Transverse colon (tissue), 4 donors: ENCODE measurements around the gene TMTC4. TPM values are rescaled to one million over a fixed set of nuclear protein-coding genes. Genes with fewer than 3 reads are reported as not detected.
A peak's percentile ranks its signal among the peaks of the same experiment; 100 is the strongest.

Experiments used
- DNase-seq: peaks from one replicate; pipeline ENCODE4 v3.0.0-alpha.2; 2019
- H3K27ac ChIP-seq, 4 donors: fragments of 200-600 bp; sonication (generic); 2 replicates each; pipeline ENCODE4 v1.5.1; 2016 to 2018; ENCODE audit warnings: inconsistent platforms in 4 of 4
- H3K27me3 ChIP-seq: fragments of 200-600 bp; sonication (generic); 2 replicates; pipeline ENCODE4 v1.5.1; 2017; ENCODE audit warnings: inconsistent platforms
- H3K36me3 ChIP-seq, 4 donors: fragments of 200-600 bp; sonication (generic); 2 replicates each; pipeline ENCODE4 v1.5.1; 2017 to 2019; ENCODE audit warnings: inconsistent platforms in 4 of 4
- H3K4me1 ChIP-seq, 4 donors: fragments of 200-600 bp; sonication (generic); 2 replicates each; pipeline ENCODE4 v1.5.1; 2017 to 2020; ENCODE audit warnings: inconsistent platforms in 4 of 4
- H3K4me3 ChIP-seq, 4 donors: fragments of 200-600 bp; sonication (generic); 1 replicate in 1 of 4; 2 replicates in 3 of 4; pipeline versions ENCODE4 v1.5.1 to v1.6.1; 2017 to 2019; ENCODE audit warnings: inconsistent platforms in 4 of 4
- H3K9me3 ChIP-seq, 2 donors: fragments of 200-600 bp; sonication (generic); 2 replicates each; pipeline ENCODE4 v1.5.1; 2017 to 2019; ENCODE audit warnings: inconsistent platforms in 2 of 2
- CTCF ChIP-seq, 5 experiments: fragments of 200-600 bp in 3 of 5; fragments of 450-650 bp in 2 of 5; sonication (generic) in 3 of 5; IDR thresholded peaks; 1 replicate in 2 of 5; 2 replicates in 3 of 5; pipeline ENCODE4 v1.5.1; 2016 to 2017; ENCODE audit warnings: antibody characterized with exemption in 5 of 5, inconsistent platforms in 3 of 5, mild to moderate bottlenecking in 2 of 5, moderate library complexity in 1 of 5
- EP300 ChIP-seq: sonication (generic); formaldehyde crosslinking; IDR thresholded peaks from one replicate; pipeline ENCODE4 v1.6.1; 2017; ENCODE audit warnings: antibody characterized with exemption, low read depth
- POLR2A ChIP-seq: fragments of 450-650 bp; IDR thresholded peaks from one replicate; pipeline ENCODE4 v1.6.1; 2016; ENCODE audit warnings: antibody characterized with exemption, mild to moderate bottlenecking, moderate library complexity
- POLR2AphosphoS5 ChIP-seq, 3 donors: sonication (generic); formaldehyde crosslinking; IDR thresholded peaks; one replicate each; pipeline ENCODE4 v1.6.1; 2016; ENCODE audit warnings: antibody characterized with exemption in 3 of 3
- whole genome bisulfite sequencing, 2 donors: methylation state at CpG; one replicate each; pipeline ENCODE4 v1.1.5; 2018; ENCODE audit warnings: low coverage in 1 of 2; 5-methylcytosine and 5-hydroxymethylcytosine counted together
- in situ Hi-C, 4 donors: fragments of 200-750 bp; cut with MboI; loops; one replicate each; pipeline versions ENCODE4 v1.15.0 to v1.15.1; 2017; ENCODE audit warnings: low sequenced_read_pairs in 3 of 4, low pct_ligation_motif_present in 1 of 4, low pct_unique_long_range_greater_than_20kb in 1 of 4
- intact Hi-C: fragments of 100-400 bp; cut with DNase I; formaldehyde crosslinking; loops from one replicate; pipeline ENCODE4 v1.15.1; 2023; ENCODE audit warnings: low total_unique reads
- total RNA-seq, 4 donors: library from RNA; depleted of rRNA; stranded (reverse); fragments of >200 nt; gene quantifications; one replicate each; pipeline ENCODE4 v1.1.0, GENCODE V29; 2016

TMTC4 gene
- total RNA-seq, 4 donors from 2014 or later, result 19.5 to 136 (median 30.0) TPM

- Histone ChIP-seq H3K9me3 (no peaks in the 10 kb centered on the region), H3K4me3 (no peak overlapping the region), H3K36me3 (no peaks in the 10 kb centered on the region), H3K4me1 (no peaks in the 10 kb centered on the region), H3K27me3 (no peaks in the 10 kb centered on the region), H3K27ac (no peak overlapping the region)
- DNase-seq, result peak; percentile 78
- intact Hi-C loops (no loop called here), in situ Hi-C loops (loop anchor here in 1 of 4 donors (25.0 kb wide), 1 partner anchor 539 kb away; no protein-coding TSS in a partner anchor)
- WGBS, 2 donors, result 40 to 44% methylated on average over 2 of the region's 2 CpGs
- TF ChIP-seq POLR2AphosphoS5 (IDR thresholded peaks at IDR 0.05), result no peak
- no peak for TF ChIP-seq EP300
- TF ChIP-seq CTCF (IDR thresholded peaks at IDR 0.05), result peak; percentile 60 to 76 (median 68)
- TF ChIP-seq POLR2A, result no peak
These were observed 101.5 kb downstream of the TMTC4 start for GRCh38 chr13:100573121-100573520.

GRCh38 chr13:100566543-100566942 is 108.1 kb downstream of the TMTC4 start:
- no peak for TF ChIP-seq EP300
- TF ChIP-seq CTCF (IDR thresholded peaks at IDR 0.05), result no peak
- TF ChIP-seq POLR2AphosphoS5 (IDR thresholded peaks at IDR 0.05), result no peak
- TF ChIP-seq POLR2A, result no peak
- no peak overlapping the region for H3K4me3 ChIP-seq
- H3K36me3 ChIP-seq, result no peaks in the 10 kb centered on the region
- intact Hi-C loops (no loop called here), in situ Hi-C loops (loop anchor here in 1 of 4 donors (25.0 kb wide), 1 partner anchor 546 kb away; no protein-coding TSS in a partner anchor)
- H3K27me3 ChIP-seq, result no peaks in the 10 kb centered on the region
- no peaks in the 10 kb centered on the region for H3K9me3 ChIP-seq
- no peak for DNase-seq
- no peaks in the 10 kb centered on the region for H3K4me1 ChIP-seq
- H3K27ac ChIP-seq, result no peak overlapping the region
- 67 to 81% methylated on average over 2 to 5 of the region's 6 CpGs for WGBS, 2 donors

GRCh38 chr13:100565286-100565685 is 109.3 kb downstream of the TMTC4 start:
- in situ Hi-C loops, result loop anchor here in 1 of 4 donors (25.0 kb wide), 1 partner anchor 547 kb away; no protein-coding TSS in a partner anchor
- Histone ChIP-seq H3K27me3 (no peaks in the 10 kb centered on the region), H3K4me3 (no peak overlapping the region), H3K9me3 (no peaks in the 10 kb centered on the region), H3K27ac (no peak overlapping the region), H3K36me3 (no peaks in the 10 kb centered on the region), H3K4me1 (no peaks in the 10 kb centered on the region)
- WGBS, 2 donors, result 63 to 93% methylated on average over 3 to 8 of the region's 8 CpGs
- intact Hi-C loops, result no loop called here
- no peak for DNase-seq
- TF ChIP-seq EP300, result no peak
- TF ChIP-seq CTCF (IDR thresholded peaks at IDR 0.05), result no peak
- TF ChIP-seq POLR2AphosphoS5 (IDR thresholded peaks at IDR 0.05), result no peak
- no peak for TF ChIP-seq POLR2A

- no peaks in the 10 kb centered on the region for H3K4me1 ChIP-seq
- no peak overlapping the region for H3K27ac ChIP-seq
- WGBS, 2 donors, result 88 to 92% methylated on average over 8 to 13 of the region's 13 CpGs
- H3K9me3 ChIP-seq, result no peaks in the 10 kb centered on the region
- no peak overlapping the region for H3K4me3 ChIP-seq
- no peaks in the 10 kb centered on the region for H3K36me3 ChIP-seq
- in situ Hi-C loops (loop anchor here in 1 of 4 donors (25.0 kb wide), 1 partner anchor 548 kb away; no protein-coding TSS in a partner anchor), intact Hi-C loops (no loop called here)
- no peak for DNase-seq
- no peak for TF ChIP-seq POLR2AphosphoS5 (IDR thresholded peaks at IDR 0.05)
- TF ChIP-seq EP300, result no peak
- no peak for TF ChIP-seq POLR2A
- TF ChIP-seq CTCF (IDR thresholded peaks at IDR 0.05), result no peak
- H3K27me3 ChIP-seq, result no peaks in the 10 kb centered on the region
These were observed 110.0 kb downstream of the TMTC4 start for GRCh38 chr13:100564444-100565223.
